ENCODE measurements around the gene EXOSC5. TPM values are rescaled to one million over a fixed set of nuclear protein-coding genes. Genes with fewer than 3 reads are reported as not detected.

Gene EXOSC5
- total and polyA plus RNA-seq, 2 donors (not counting 1 experiment from before 2014, with no cell fraction given) = 14.1 to 41.4 TPM

DNA sequence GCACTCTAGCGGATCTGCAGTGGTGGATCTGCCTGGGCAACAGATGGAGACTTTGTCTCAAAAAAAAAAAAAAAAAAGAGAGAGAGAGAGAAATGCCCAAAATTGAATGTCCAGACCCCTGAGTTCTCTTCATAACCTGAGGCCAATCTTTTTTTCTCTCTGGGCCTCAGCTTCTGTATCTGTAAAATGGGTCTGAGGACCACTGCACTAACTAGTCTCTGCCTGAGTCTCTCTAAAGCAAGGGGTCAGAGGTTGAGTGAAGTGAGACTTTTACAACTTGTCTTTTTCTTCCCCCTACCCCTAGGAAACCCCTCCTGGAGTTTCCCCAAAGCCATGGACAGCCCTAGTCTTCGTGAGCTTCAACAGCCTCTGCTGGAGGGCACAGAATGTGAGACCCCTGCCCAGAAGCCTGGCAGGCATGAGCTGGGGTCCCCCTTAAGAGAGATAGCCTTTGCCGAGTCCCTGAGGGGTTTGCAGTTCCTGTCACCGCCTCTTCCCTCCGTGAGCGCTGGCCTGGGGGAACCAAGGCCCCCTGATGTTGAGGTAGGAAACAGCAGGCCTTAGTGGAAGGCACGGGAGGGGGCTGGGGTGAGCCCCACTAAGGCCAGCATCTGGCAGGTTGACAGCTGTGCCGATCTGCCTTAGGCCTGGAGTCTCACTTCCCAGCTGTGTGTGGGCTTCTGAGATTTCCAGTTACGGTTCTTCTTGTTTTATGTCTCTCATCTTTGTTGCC is 19.0 kb downstream of the EXOSC5 start:
- TF ChIP-seq, protein P1, sequence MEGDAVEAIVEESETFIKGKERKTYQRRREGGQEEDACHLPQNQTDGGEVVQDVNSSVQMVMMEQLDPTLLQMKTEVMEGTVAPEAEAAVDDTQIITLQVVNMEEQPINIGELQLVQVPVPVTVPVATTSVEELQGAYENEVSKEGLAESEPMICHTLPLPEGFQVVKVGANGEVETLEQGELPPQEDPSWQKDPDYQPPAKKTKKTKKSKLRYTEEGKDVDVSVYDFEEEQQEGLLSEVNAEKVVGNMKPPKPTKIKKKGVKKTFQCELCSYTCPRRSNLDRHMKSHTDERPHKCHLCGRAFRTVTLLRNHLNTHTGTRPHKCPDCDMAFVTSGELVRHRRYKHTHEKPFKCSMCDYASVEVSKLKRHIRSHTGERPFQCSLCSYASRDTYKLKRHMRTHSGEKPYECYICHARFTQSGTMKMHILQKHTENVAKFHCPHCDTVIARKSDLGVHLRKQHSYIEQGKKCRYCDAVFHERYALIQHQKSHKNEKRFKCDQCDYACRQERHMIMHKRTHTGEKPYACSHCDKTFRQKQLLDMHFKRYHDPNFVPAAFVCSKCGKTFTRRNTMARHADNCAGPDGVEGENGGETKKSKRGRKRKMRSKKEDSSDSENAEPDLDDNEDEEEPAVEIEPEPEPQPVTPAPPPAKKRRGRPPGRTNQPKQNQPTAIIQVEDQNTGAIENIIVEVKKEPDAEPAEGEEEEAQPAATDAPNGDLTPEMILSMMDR (IDR thresholded peaks at IDR 0.05) = peak; percentile 42
- TF ChIP-seq EZH2 (IDR thresholded peaks at IDR 0.05; ENCODE audit: borderline replicate concordance, insufficient read depth, low read depth, low read length, poor library complexity, severe bottlenecking) = no peak
- Mint-ChIP-seq H3K27me3 (no peaks in the 10 kb centered on the region), H3K9me3 (ENCODE audit: insufficient read depth) (no peaks in the 10 kb centered on the region), H3K4me3 (peak overlapping the region; percentile 10), H3K4me1 (peaks cover 23% of the 10 kb centered on the region), H3K27ac (peak overlapping the region; percentile 78)
- ChIA-PET POLR2A (interaction anchor here (0.7 kb wide), 1 partner anchor 68 kb away, joined by 7 read pairs; no protein-coding TSS in a partner anchor), CTCF (interaction anchor here (0.5 to 1.9 kb wide), 7 partner anchors 14 to 1072 kb away, joined by 3 to 6 read pairs (median 3); partner anchors contain the start of gene B9D2)
- peak overlapping the region in 1 of 2 donors; percentile 30 for H3K27ac ChIP-seq (ENCODE audit: low read length in 2 of 2)
- ATAC-seq (ENCODE audit: low read depth) = peak; percentile 85
- H3K9ac ChIP-seq (ENCODE audit: low read length) = no peak overlapping the region
- H3K79me2 ChIP-seq (ENCODE audit: control insufficient read depth, insufficient read depth, low read length) = peaks cover 3% of the 10 kb centered on the region
- H4K20me1 ChIP-seq (ENCODE audit: control insufficient read depth, insufficient read depth, low read length, poor library complexity, severe bottlenecking) = no peaks in the 10 kb centered on the region
- no peaks in the 10 kb centered on the region for H3K36me3 ChIP-seq (replicated peaks in 1 of 2; ENCODE audit: control extremely low read depth in 1 of 2, control insufficient read depth in 1 of 2, extremely low read depth in 1 of 2, insufficient read depth in 2 of 2, low read length in 1 of 2)
- peak overlapping the region; percentile 35 for H3K4me2 ChIP-seq (replicated peaks; ENCODE audit: low read depth, low read length, poor library complexity, severe bottlenecking)
- H3K4me1 ChIP-seq (ENCODE audit: control insufficient read depth in 2 of 2, insufficient read depth in 2 of 2, low read length in 2 of 2) = peaks cover 12 to 24% of the 10 kb centered on the region in 2 donors
- no peak overlapping the region for H3K4me3 ChIP-seq (ENCODE audit: control extremely low read depth in 1 of 5, extremely low read depth in 1 of 5, insufficient read depth in 1 of 5, low read depth in 2 of 5, low read length in 4 of 5)
- H2AFZ ChIP-seq (ENCODE audit: insufficient read depth, low read depth, low read length, poor library complexity, severe bottlenecking) = peak overlapping the region; percentile 10
- intact Hi-C loops (cut with micrococcal nuclease) = no loop called here
- 8% methylated on average over 8 of the region's 9 CpGs for WGBS (ENCODE audit: insufficient coverage)
- DNase-seq = peak; percentile 58
- no peaks in the 10 kb centered on the region for H3K9me3 ChIP-seq (ENCODE audit: control extremely low read depth in 1 of 3, control insufficient read depth in 2 of 3, insufficient read depth in 1 of 3, low read length in 2 of 3)
- no peaks in the 10 kb centered on the region for H3K27me3 ChIP-seq (replicated peaks in 1 of 4; ENCODE audit: control extremely low read depth in 1 of 4, control insufficient read depth in 3 of 4, insufficient read depth in 4 of 4, low read length in 3 of 4)

DNA sequence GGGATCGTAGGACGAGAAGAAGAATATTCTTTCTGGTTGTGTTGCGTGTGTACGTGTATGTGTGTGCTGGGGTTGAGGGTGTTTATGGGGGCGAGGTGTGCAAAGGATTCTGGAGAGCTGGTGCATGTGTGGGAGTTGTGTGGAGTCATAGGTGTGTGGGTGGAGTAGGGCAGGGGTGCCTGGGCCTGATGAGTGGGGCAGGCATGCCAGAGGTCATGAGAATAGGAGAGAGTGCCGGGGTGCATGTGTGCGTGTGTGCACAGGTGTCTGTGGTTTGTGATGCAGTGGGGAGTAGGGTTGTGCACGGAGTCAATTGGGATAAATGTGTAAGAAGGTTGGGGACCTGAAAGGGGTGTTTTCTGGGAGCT is 20.2 kb downstream of the EXOSC5 start:
- Histone ChIP-seq H3K27ac (ENCODE audit: low read length in 2 of 2) (no peak overlapping the region), H3K79me2 (ENCODE audit: control insufficient read depth, insufficient read depth, low read length) (peaks cover 8% of the 10 kb centered on the region), H4K20me1 (ENCODE audit: control insufficient read depth, insufficient read depth, low read length, poor library complexity, severe bottlenecking) (no peaks in the 10 kb centered on the region), H3K4me1 (ENCODE audit: control insufficient read depth in 2 of 2, insufficient read depth in 2 of 2, low read length in 2 of 2) (peaks cover 12 to 24% of the 10 kb centered on the region in 2 donors), H3K4me3 (ENCODE audit: control extremely low read depth in 1 of 5, extremely low read depth in 1 of 5, insufficient read depth in 1 of 5, low read depth in 2 of 5, low read length in 4 of 5) (peak overlapping the region in 3 of 5 experiments; percentile 58 to 67 (median 61)), H3K36me3 (replicated peaks in 1 of 2; ENCODE audit: control extremely low read depth in 1 of 2, control insufficient read depth in 1 of 2, extremely low read depth in 1 of 2, insufficient read depth in 2 of 2, low read length in 1 of 2) (no peaks in the 10 kb centered on the region), H2AFZ (ENCODE audit: insufficient read depth, low read depth, low read length, poor library complexity, severe bottlenecking) (peak overlapping the region; percentile 79), H3K27me3 (replicated peaks in 1 of 4; ENCODE audit: control extremely low read depth in 1 of 4, control insufficient read depth in 3 of 4, insufficient read depth in 4 of 4, low read length in 3 of 4) (no peaks in the 10 kb centered on the region), H3K4me2 (replicated peaks; ENCODE audit: low read depth, low read length, poor library complexity, severe bottlenecking) (peak overlapping the region; percentile 82), H3K9me3 (ENCODE audit: control extremely low read depth in 1 of 3, control insufficient read depth in 2 of 3, insufficient read depth in 1 of 3, low read length in 2 of 3) (no peaks in the 10 kb centered on the region), H3K9ac (ENCODE audit: low read length) (peak overlapping the region; percentile 59)
- CTCF ChIA-PET = interaction anchor here (0.7 kb wide), 1 partner anchor 11 kb away, joined by 3 read pairs; no protein-coding TSS in a partner anchor
- ATAC-seq (ENCODE audit: low read depth) (no peak), DNase-seq (no peak)
- TF ChIP-seq, protein P1 (IDR thresholded peaks at IDR 0.05) = no peak
- no peak for TF ChIP-seq EZH2 (IDR thresholded peaks at IDR 0.05; ENCODE audit: borderline replicate concordance, insufficient read depth, low read depth, low read length, poor library complexity, severe bottlenecking)
- peak overlapping the region; percentile 39 for H3K27ac Mint-ChIP-seq
- intact Hi-C loops (cut with micrococcal nuclease) = no loop called here
- WGBS (ENCODE audit: insufficient coverage) = 83% methylated on average over 8 of the region's 8 CpGs
- no peaks in the 10 kb centered on the region for H3K27me3 Mint-ChIP-seq
- peaks cover 23% of the 10 kb centered on the region for H3K4me1 Mint-ChIP-seq
- POLR2A ChIA-PET = no interaction called here
- H3K4me3 Mint-ChIP-seq = peak overlapping the region; percentile 71
- no peaks in the 10 kb centered on the region for H3K9me3 Mint-ChIP-seq (ENCODE audit: insufficient read depth)
